Stimulated activated CD4-positive, alpha-beta T cell treated with anti-CD3 and anti-CD28 coated beads, TNF-alpha, amount 100 ng/mL, for 4 hours (primary cell): ENCODE measurements around the gene CFAP97D2.
"Not testable (repeated sequence)": the region's sequence is repeated elsewhere in the genome, so short reads cannot be mapped to it uniquely, and the experiment has no call there.

Experiments
- DNase-seq, 3 experiments: peaks; one replicate each; pipeline ENCODE4 v3.0.0-alpha.2; 2020; ENCODE audit warnings: low read depth in 3 of 3

Gene CFAP97D2

DNA sequence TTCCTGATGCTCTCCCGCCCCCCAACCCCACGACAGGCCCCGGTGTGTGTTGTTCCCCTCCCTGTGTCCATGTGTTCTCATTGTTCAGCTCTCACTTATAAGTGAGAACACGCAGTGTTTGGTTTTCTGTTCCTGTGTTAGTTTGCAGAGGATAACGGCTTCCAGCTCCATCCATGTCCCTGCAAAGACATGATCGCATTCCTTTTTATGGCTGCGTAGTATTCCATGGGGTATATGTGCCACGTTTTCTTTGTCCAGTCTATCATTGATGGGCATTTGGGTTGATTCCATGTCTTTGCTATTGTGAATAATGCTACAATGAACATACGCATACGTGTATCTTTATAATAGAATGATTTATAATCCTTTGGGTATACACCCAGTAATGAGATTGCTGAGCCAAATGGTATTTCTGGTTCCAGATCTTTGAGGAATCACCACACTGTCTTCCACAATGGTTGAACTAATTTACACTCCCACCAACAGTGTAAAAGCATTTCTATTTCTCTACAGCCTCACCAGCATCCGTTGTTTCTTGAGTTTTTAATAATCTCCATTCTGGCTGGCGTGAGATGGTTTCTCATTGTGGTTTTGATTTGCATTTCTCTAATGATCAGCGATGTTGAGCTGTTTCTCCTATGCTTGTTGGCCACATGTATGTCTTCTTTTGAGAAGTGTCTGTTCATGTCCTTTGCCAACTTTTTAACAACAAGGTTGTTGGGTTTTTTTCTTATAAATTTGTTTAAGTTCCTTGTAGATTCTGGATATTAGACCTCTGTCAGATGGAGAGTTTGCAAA, 20.0 kb upstream of the CFAP97D2 start:
- not testable (repeated sequence) for DNase-seq

DNA sequence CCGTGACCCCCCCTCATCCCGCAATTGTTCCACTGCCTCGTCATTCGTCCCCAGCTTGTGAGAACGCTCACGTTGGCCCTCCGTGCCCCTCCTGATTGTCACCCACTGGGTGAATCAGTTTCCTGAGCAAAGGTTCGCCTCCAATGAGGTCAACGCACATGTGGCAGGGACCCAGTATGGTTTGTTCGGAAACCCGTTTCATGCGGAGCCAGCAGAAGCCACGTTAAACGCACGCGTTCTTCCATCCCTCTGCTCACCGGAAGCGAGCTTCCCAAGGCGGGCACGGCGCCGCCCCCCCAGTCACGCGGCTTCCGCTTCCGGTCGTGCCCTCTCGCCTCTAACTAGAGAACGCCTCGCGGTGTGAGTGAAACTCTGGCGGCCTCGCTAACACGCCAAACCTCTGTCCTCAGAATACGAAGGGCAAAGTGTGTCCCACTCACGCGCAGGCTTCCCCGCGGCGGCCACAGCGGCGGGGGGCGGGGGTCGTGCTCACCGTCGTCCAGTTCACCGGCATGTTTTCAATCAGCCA, 18.0 kb upstream of the CFAP97D2 start:
- DNase-seq = no peak

DNA sequence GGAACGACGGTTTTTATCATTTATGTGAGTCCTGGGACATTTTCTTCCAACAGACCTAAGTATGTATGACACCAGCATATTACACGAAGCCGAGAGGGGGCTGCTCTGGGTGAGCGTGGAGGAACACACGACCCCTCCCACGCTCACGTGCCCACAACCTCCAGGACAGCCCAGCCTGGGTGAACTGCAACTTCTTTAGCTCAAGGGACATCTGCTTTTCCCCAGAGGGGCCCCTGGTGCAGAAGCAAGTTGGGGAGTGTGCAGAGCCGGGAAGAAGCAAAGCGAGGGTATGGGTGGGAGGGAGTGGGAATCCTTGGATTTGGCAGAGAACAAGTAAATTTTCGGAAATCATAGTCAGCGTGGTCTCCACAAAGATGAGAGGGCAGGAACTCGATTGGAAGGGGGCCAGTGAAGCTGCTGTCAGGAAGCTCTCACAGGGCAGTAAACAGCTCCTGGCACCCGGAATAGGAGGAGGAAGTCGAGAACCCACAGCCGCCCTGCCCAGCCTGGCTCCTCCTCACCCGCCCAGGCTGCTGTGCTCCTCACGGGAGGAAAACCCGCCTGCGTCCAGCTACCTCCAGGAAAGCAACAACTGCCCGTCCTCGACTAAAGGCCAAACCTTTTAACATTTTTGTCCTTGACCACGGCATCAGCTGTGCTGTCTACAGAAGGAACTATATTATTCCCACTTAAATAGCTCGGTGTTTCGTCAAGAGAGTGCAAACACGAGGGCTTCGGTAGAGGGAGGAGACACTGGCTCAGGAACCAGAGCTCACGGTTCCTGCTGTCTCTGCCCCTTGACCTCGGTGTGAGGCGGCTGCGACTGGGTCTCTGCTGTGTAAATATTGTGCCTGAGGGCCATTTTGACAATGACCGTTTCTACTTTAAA, 17.2 kb upstream of the CFAP97D2 start:
- DNase-seq = no peak

DNA sequence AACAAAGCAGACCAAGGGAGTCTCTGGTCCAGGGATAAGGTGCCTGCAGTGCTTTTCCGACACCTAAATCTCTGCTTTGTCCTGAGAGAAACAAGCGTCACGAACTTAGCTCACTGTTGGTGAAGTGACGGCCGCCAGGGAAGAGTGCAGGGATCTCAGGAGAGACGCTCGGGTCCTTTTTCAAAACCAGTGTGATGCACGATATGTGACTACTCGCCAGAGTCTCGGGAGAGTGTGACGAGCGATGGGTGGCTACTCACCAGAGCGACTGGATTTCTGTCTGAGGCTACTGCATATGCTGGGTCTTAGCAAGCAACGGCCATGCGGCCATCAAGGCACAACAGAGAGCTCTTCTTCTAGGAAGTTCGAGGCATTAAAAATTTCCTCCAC, 16.5 kb upstream of the CFAP97D2 start:
- DNase-seq = no peak

DNA sequence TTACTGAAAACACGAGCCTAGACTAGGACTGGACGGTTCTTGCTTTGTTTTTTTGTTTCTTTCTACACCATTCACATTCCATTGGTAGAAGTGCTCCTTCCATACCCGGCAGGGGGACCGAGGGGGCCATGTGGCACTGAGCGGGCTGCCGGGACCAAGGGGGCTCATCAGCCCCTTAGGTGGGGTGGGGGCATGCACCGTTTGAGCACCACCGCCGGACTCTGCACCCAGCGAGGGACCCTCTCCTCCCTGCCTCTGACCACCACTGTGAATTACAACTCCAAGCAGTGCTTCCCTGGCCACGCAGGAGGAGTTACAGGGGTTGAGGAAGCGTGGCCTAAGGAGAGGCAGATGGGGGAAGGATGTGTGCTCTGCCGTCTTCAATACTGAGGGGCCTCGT, 15.0 kb upstream of the CFAP97D2 start:
- DNase-seq = no peak

DNA sequence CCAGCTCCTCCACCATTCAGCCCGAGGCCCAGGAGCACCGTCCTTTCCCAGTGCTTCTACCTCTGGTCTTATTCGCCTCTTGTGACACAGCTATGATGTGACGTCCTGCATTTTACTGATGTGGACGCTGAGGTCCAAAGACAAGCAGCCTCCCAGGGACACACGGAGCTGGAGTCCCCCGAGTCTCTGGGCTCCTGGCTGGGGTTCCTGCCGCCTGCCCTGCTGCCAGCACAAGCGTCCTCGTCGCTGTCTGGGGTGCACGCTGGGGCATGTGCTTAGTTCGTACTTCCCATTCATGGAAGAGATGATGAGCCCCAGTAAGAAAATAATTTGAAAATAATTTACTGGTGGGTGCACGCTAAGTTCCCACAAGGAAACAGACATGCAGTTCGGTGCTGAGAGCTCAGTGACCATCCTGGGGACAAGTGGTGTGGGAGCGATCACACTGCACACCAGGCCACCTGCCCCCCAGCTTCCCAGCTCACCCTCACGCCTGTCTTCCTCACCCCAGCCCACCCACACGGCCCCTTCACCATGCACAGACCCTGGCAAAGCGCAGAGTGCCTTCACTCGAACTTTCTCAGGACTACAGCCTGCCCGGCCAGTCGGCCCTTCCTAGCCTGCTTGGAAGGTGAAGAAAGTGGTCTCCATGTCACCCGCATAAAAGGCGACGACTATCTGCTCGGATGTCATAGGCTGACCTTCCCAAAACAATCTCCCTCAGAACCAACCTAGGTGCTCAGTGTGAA, 14.2 kb upstream of the CFAP97D2 start:
- no peak for DNase-seq

DNA sequence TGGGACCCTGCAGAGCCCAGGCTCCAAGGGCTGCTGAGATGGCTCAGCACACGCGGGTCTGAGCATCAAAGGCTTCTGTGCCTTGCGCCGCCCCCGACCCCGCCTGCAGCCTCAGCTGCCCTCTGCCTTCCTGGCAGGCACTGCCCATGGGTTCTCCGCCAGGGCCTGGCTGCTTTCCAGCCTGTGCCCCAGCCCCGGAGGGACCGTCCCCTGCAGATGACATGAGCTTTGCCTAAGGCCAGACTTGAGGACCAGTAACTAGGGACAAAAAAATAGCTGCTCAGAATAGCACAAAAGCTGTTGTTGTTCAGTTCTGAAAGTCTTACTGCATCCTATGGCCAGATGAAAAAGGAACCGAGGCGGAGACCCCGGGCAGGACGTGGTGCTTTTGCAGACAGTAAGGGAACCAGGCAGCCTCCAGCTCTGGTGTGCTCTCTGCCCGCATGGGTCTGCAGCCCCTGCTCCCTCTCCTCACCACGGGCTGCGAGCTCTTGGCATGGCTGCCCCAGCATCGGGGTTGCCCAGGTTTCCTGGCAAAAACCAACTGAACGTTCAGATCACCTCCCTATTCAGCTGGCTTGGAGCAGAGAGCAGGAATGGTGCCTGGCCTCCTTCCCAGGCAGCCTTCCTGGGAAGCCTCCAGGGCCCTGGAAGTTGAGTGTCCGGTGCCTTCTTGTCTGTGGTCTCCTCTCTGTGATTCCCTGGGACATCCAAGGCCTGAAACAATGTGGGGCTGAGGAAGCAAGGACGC, 12.5 kb upstream of the CFAP97D2 start:
- no peak for DNase-seq

DNA sequence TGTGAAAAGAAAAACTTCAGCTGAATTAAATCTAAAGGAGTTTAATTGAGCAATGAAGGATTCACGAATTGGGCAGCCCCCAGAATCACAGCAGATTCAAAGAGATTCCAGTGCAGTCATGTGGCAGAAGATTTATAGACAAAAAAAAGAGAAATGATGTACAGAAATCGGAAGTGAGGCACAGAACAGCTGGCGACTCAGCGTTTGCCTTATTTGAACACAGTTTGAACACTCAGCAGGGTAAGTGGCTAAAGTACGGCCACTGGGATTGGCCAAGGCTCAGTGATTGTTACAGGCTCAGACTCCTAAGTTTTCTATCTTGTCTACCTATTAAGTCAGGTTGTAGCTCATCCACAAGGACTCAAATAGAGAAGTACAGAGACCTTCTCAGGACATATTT, 11.6 kb upstream of the CFAP97D2 start:
- no peak for DNase-seq

DNA sequence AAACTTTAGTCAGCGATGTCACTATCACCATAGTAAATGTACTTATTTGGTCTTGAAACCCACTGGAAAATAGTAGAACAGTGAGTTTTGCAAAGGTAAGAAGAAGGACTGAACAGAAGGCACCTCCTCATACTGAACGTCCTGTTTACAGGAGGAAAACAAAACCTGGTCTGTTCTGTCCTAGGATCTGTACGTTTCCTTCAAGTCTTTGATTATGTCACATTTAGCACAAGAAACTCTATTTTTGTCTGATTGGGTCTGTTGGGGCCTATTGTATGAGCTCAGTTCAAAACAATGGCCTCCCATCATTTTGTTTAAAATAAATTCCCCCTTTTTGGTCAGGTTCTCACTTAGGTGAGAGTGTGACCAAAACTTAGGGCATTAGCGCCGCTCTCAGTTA, 11.2 kb upstream of the CFAP97D2 start:
- no peak for DNase-seq

DNA sequence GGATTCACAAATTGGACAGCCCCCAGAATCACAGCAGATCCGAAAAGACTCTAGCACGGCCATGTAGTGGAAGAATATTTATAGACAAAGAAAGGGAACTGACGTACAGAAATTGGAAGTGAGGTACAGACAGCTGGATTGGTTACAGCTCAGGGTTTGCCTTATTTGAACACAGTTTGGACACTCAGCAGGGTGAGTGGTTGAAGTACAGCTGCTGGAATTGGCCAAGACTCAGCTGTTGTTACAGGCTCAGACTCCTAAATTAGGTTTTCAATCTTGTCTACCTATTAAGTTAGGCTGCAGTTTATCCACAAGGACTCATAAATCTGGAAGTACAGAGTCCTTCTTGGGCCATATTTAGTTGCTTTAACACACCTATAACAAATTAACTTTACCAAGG, 5.8 kb upstream of the CFAP97D2 start:
- no peak for DNase-seq

DNA sequence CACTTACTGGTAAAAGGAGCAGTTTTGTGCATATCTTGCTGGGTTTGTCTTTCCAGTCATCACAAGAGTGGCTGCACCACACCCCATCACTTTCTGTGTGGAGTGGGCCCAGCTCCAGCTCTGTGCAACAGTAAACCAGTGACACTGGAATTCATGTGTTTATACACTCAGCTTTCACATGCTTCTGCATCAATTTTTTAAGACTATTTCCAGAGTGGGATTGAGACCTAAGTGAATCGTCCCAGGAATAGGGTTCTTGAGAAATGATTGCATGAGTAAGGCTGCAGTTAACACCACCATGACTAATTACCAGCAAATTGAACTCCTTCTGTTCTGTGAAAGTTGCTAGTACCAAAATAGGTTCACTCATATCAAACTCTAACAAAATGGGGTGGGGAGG, 5.3 kb upstream of the CFAP97D2 start:
- no peak for DNase-seq

DNA sequence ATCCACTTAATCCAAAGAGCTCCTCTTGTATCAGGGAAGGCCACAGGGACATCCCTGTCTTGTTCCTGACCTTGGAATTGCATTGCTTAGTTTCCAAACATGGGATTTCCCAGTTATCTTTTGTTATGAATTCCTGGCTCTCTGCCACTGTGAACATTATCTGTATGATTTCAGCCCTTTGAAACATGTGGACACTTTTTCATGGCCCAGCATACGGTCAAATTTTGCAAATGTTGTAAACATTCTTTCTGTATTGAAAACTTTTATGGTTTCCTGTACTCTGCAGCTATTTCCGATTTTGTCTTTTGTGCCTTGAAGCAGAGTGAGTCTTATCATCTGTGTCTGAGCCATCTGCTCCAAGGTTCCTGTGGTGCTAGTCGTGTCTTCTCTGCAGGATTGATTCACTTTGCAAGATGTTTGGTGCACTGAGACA, 4.5 kb upstream of the CFAP97D2 start:
- no peak for DNase-seq

DNA sequence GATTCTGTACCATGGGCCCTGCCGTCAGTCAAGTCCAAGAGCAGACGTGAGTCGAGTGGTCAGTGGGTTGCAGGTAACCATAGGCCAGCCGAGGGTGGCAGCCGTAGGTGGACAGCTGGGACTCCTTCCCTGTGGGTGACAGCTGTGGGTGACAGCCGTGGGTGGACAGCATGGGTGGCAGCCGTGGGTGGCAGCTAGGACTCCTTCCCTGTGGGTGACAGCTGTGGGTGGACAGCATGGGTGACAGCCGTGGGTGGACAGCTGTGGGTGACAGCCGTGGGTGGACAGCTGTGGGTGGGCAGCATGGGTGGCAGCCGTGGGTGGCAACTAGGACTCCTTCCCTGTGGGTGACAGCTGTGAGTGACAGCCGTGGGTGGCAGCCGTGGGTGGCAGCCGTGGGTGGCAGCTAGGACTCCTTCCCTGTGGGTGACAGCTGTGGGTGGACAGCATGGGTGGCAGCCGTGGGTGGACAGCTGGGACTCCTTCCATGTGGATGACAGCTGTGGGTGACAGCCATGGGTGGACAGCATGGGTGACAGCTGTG, 2.6 kb upstream of the CFAP97D2 start:
- DNase-seq = peak in 1 of 3 experiments; percentile 16

DNA sequence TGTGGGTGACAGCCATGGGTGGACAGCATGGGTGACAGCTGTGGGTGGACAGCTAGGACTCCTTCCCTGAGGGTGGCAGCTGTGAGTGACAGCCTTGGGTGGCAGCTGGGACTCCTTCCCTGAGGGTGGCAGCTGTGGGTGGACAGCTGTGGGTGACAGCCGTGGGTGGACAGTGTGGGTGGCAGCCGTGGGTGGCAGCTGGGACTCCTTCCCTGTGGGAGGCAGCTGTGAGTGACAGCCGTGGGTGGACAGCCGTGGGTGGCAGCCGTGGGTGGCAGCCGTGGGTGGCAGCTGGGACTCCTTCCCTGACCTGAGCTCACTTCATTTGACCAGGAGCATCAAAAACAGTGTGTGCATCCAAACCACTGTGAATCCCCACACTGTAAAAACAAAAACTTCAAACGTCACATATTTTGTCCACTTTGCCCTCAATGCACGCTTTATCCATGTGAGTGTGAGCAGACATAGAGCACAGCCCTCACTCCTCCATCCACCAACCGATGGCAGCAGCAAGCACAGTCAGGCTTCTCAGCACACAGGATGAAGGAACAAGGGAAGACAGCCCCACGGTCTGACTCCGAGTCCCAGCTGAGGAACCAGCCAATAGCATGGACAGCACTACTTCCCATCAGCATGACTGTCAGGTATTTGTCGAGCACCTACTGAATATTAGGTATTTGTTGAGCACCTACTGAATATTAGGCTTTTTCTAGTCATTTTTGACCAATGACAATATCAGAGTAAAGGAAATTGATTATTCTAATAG, 1.6 kb upstream of the CFAP97D2 start:
- peak in 1 of 3 experiments; percentile 13 for DNase-seq

DNA sequence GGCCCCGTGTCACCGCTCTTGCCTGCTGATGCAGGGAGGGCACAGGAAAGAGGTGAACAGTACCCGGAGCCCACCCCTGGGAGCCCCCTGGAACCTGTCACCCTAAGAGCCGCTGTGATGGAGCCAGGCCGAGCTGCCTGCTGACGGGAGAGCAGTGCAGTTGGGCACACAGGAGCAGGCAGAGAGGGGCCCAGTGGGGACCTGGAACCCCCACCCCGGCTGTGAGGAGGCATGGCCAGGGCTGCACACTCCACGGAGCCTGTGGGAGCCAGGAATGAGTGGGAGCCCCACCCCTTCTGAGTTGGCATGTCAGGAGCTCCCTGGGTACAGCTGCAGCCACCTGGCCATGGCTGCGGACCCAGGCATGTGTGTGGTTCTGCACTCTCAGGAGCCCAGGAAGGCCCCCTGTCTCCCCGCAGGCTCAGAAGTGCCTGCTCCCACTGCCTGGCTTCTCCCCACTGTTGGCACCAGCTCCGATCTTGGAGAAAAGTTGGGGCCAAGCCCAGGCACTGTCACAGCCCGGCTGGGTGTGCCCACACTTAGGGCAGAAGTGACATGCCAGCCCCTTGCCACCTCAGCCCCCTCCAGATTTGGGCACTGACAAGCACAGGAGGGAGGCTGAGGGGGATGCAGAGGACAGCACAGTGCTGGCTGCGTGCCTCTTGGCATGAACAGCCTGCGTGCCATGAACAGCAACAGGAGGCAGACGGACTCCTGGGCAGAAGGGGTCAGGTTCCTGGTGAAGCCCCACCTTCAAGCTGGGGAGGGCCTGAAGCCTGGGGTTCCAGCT, 6.3 kb downstream of the CFAP97D2 start:
- no peak for DNase-seq

DNA sequence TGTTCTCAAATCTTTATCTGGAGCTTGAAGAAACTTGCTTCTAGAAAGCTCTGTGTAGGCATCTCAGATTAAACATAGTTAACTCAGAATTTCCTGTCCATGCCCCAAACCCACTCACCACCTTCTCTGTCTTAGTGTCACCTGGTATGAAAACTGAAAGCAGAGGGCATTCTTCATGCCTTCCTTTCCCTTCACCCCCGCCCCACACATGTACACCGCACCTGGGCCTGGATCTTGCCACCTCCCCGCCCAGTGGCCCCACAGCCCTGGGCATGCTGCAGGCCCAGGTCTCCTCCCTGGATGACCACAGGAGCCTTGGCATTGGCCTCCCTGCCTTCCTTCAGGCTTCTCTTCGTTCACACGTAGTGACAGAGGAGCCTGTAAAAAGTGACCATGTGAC, 15.8 kb downstream of the CFAP97D2 start:
- DNase-seq = no peak

DNA sequence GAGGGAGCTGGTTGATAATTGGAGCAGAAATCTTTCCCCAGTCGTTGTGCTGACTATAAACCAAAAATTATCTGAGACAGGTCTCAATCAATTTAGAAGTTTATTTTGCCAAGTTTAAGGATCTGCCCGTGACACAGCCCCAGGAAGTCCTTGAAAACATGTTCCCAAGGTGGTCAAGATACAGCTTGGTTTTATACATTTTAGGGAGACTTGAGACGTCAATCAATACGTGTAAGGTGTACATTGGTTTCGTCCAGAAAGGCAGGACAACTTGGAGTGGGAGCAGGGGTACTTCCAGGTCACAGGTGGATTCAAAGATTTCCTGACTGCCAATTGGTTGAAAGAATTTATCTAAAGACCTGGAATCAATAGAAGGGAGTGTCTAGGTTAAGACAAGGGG, 17.6 kb downstream of the CFAP97D2 start:
- DNase-seq = no peak

DNA sequence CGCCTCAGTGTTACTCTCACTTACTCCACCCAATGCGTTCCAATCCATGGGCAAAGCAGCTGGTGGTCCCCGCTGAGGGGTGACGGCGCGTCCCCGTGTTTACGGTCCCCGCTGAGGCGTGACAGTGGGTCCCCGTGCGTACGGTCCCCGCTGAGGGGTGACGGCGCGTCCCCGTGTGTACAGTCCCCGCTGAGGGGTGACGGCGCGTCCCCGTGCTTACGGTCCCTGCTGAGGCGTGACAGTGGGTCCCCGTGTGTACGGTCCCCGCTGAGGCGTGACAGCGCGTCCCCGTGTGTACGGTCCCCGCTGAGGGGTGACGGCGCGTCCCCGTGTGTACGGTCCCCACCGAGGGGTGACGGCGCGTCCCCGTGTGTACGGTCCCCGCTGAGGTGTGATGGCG, 19.5 kb downstream of the CFAP97D2 start:
- no peak for DNase-seq

DNA sequence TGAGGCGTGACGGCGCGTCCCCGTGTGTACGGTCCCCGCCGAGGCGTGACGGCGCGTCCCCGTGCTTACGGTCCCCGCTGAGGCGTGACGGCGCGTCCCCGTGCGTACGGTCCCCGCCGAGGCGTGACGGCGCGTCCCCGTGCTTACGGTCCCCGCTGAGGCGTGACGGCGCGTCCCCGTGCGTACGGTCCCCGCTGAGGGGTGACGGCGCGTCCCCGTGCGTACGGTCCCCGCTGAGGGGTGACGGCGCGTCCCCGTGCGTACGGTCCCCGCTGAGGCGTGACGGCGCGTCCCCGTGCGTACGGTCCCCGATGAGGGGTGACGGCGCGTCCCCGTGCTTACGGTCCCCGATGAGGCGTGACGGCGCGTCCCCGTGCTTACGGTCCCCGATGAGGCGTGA, 20.5 kb downstream of the CFAP97D2 start:
- not testable (repeated sequence) for DNase-seq
